MM.1S (cell line): ENCODE measurements around the gene ZNF555.

ENCODE experiments used
- CTCF ChIP-seq: fragments of 300-600 bp; sonication (generic); IDR thresholded peaks from 2 replicates; pipeline ENCODE4 v1.5.1; 2016; ENCODE audit warnings: antibody characterized with exemption, low read length, mixed read lengths
- EZH2 ChIP-seq: fragments of 300-600 bp; sonication (generic); optimal IDR thresholded peaks from 2 replicates; pipeline ENCODE3; 2017; ENCODE audit warnings: low read depth, mild to moderate bottlenecking, antibody characterized with exemption, low read length, mixed read lengths
- EZH2phosphoT487 ChIP-seq: fragments of 300-600 bp; sonication (generic); IDR thresholded peaks from 2 replicates; pipeline ENCODE4 v1.6.1; 2018; ENCODE audit warnings: antibody characterized with exemption, low read length

- no peak for TF ChIP-seq CTCF
- TF ChIP-seq EZH2: no peak
- no peak for TF ChIP-seq EZH2phosphoT487
Measured at GRCh38 chr19:2905918-2906519, 64.7 kb downstream of the ZNF555 start.
